H9 (cell line): Measurements from ENCODE around the gene ARHGEF10L. TPM values are rescaled to one million over a fixed set of nuclear protein-coding genes. Genes with fewer than 3 reads are reported as not detected.

ENCODE experiments used
- DNase-seq: peaks from one replicate; pipeline ENCODE4 v3.0.0-alpha.2; 2017
- H2AFZ ChIP-seq: one replicate; pipeline ENCODE4 v1.6.1; 2013; ENCODE audit warnings: mild to moderate bottlenecking, low read length, control low read depth, moderate library complexity
- H2AK5ac ChIP-seq: 2 replicates; pipeline ENCODE4 v1.6.1; 2013; ENCODE audit warnings: low read length, control low read depth, mixed read lengths; ENCODE audit not compliant: insufficient read length
- H2BK120ac ChIP-seq: one replicate; pipeline ENCODE4 v1.6.1; 2013; ENCODE audit warnings: low read depth, mild to moderate bottlenecking, low read length, control low read depth, inconsistent platforms; ENCODE audit not compliant: poor library complexity, severe bottlenecking
- H2BK12ac ChIP-seq: 2 replicates; pipeline ENCODE4 v1.6.1; 2013; ENCODE audit warnings: low read length, control low read depth, mixed read lengths, low read depth; ENCODE audit not compliant: insufficient read length
- H2BK15ac ChIP-seq: 2 replicates; pipeline ENCODE4 v1.6.1; 2013; ENCODE audit warnings: low read depth, low read length, control low read depth
- H2BK20ac ChIP-seq: one replicate; pipeline ENCODE4 v1.6.1; 2013; ENCODE audit warnings: low read depth, mild to moderate bottlenecking, low read length, control low read depth, inconsistent platforms; ENCODE audit not compliant: poor library complexity, severe bottlenecking
- H2BK5ac ChIP-seq: 2 replicates; pipeline ENCODE4 v1.6.1; 2013; ENCODE audit warnings: low read length, control low read depth, mixed read lengths; ENCODE audit not compliant: insufficient read length
- H3K14ac ChIP-seq: 2 replicates; pipeline ENCODE4 v1.6.1; 2013; ENCODE audit warnings: low read length, control low read depth; ENCODE audit not compliant: insufficient read depth
- H3K18ac ChIP-seq: 2 replicates; pipeline ENCODE4 v1.6.1; 2013; ENCODE audit warnings: low read depth, mild to moderate bottlenecking, mixed read lengths, low read length, control low read depth; ENCODE audit not compliant: insufficient read length
- H3K23ac ChIP-seq: 2 replicates; pipeline ENCODE4 v1.6.1; 2013; ENCODE audit warnings: low read length, control low read depth, mixed read lengths, low read depth; ENCODE audit not compliant: insufficient read length
- H3K23me2 ChIP-seq: 2 replicates; pipeline ENCODE4 v1.6.1; 2013; ENCODE audit warnings: low read depth, mild to moderate bottlenecking, mixed read lengths, low read length, control low read depth; ENCODE audit not compliant: insufficient read length, poor library complexity, severe bottlenecking
- H3K27ac ChIP-seq: 2 replicates; pipeline ENCODE4 v1.5.1; 2013; ENCODE audit warnings: low read length, control low read depth, mixed read lengths, low read depth; ENCODE audit not compliant: insufficient read length
- H3K27me3 ChIP-seq: 2 replicates; pipeline ENCODE4 v1.6.1; 2013; ENCODE audit warnings: low read length, control low read depth, inconsistent platforms; ENCODE audit not compliant: insufficient read depth
- H3K4ac ChIP-seq: 2 replicates; pipeline ENCODE4 v1.6.1; 2013; ENCODE audit warnings: low read depth, mild to moderate bottlenecking, control low read depth, inconsistent platforms, low read length, moderate library complexity
- H3K4me1 ChIP-seq: 2 replicates; pipeline ENCODE4 v1.6.1; 2013; ENCODE audit warnings: low read length, control low read depth, inconsistent platforms; ENCODE audit not compliant: insufficient read depth
- H3K4me2 ChIP-seq: 2 replicates; pipeline ENCODE4 v1.6.1; 2013; ENCODE audit warnings: low read length, control low read depth, mixed read lengths; ENCODE audit not compliant: insufficient read length, insufficient read depth
- H3K56ac ChIP-seq: 2 replicates; pipeline ENCODE4 v1.6.1; 2013; ENCODE audit warnings: low read depth, mild to moderate bottlenecking, mixed read lengths, low read length, control low read depth; ENCODE audit not compliant: insufficient read length
- H3K79me1 ChIP-seq: 2 replicates; pipeline ENCODE4 v1.6.1; 2013; ENCODE audit warnings: low read depth, mild to moderate bottlenecking, moderate library complexity, low read length, control low read depth, inconsistent platforms; ENCODE audit not compliant: insufficient read depth, poor library complexity, severe bottlenecking
- H3K79me2 ChIP-seq: 2 replicates; pipeline ENCODE4 v1.6.1; 2013; ENCODE audit warnings: low read length, control low read depth, inconsistent platforms; ENCODE audit not compliant: insufficient read depth
- H3K9ac ChIP-seq: 2 replicates; pipeline ENCODE4 v1.6.1; 2013; ENCODE audit warnings: low read length, control low read depth, mixed read lengths; ENCODE audit not compliant: insufficient read length; ENCODE audit errors: extremely low read depth
- H3K9me3 ChIP-seq: one replicate; pipeline ENCODE4 v1.6.1; 2013; ENCODE audit warnings: low read depth, low read length, inconsistent platforms; ENCODE audit not compliant: control insufficient read depth
- H3T11ph ChIP-seq: one replicate; pipeline ENCODE4 v1.6.1; 2013; ENCODE audit warnings: mild to moderate bottlenecking, low read length, control low read depth, inconsistent platforms
- H4K20me1 ChIP-seq: one replicate; pipeline ENCODE4 v1.6.1; 2013; ENCODE audit not compliant: control insufficient read depth, insufficient read length, insufficient read depth
- H4K5ac ChIP-seq: 2 replicates; pipeline ENCODE4 v1.6.1; 2013; ENCODE audit warnings: low read depth, mild to moderate bottlenecking, mixed read lengths, low read length, control low read depth; ENCODE audit not compliant: insufficient read length
- H4K8ac ChIP-seq: replicated peaks from 2 replicates; pipeline ENCODE4 v1.6.1; 2013; ENCODE audit warnings: low read length, control low read depth, mixed read lengths, low read depth; ENCODE audit not compliant: insufficient read length
- H4K91ac ChIP-seq: 2 replicates; pipeline ENCODE4 v1.6.1; 2013; ENCODE audit warnings: low read depth, mild to moderate bottlenecking, moderate library complexity, mixed read lengths, low read length, control low read depth; ENCODE audit not compliant: insufficient read length
- H3K27ac Mint-ChIP-seq, 3 experiments: 2 replicates in 2 of 3; 3 replicates in 1 of 3; pipeline ENCODE4 v1.8.0; 2020 to 2021; ENCODE audit warnings: mixed read lengths in 3 of 3, mild to moderate bottlenecking in 1 of 3, moderate library complexity in 1 of 3
- H3K27me3 Mint-ChIP-seq: 2 replicates; pipeline ENCODE4 v1.8.0; 2021; ENCODE audit warnings: low read depth, mild to moderate bottlenecking, moderate library complexity, mixed read lengths
- H3K36me3 Mint-ChIP-seq, 3 experiments: 2 replicates in 2 of 3; 3 replicates in 1 of 3; pipeline ENCODE4 v1.8.0; 2020 to 2021; ENCODE audit warnings: low read depth in 3 of 3, mixed read lengths in 3 of 3; ENCODE audit not compliant: insufficient read depth in 1 of 3
- H3K4me1 Mint-ChIP-seq, 2 experiments: 2 replicates each; pipeline ENCODE4 v1.8.0; 2020; ENCODE audit warnings: mixed read lengths in 2 of 2
- H3K4me3 Mint-ChIP-seq, 2 experiments: 2 replicates in 1 of 2; 3 replicates in 1 of 2; pipeline ENCODE4 v1.8.0; 2020 to 2021; ENCODE audit warnings: mild to moderate bottlenecking in 2 of 2, mixed read lengths in 2 of 2, moderate library complexity in 1 of 2
- H3K9me3 Mint-ChIP-seq, 2 experiments: 2 replicates in 1 of 2; 3 replicates in 1 of 2; pipeline ENCODE4 v1.8.0; 2020; ENCODE audit warnings: mild to moderate bottlenecking in 2 of 2, mixed read lengths in 2 of 2, moderate library complexity in 1 of 2
- WGBS: extraction: QIAGEN DNeasy Blood & Tissue Kit; methylation state at CpG from one replicate; pipeline ENCODE4 v1.1.7; 2013; ENCODE audit warnings: missing lambda C conversion rate, low lambda C conversion rate, mixed read lengths; ENCODE audit not compliant: insufficient read length; ENCODE audit errors: extremely low coverage; 5-methylcytosine and 5-hydroxymethylcytosine counted together
- total RNA-seq: library from RNA; stranded (reverse); gene quantifications from 2 replicates; pipeline ENCODE4 v1.2.1, GENCODE V29; 2021
- TF ChIP-seq, protein P1 (sequence below): fragments of 200-600 bp; sonication (generic); conservative IDR thresholded peaks from 3 replicates; pipeline ENCODE4 v1.8.0; 2021; ENCODE audit warnings: antibody characterized with exemption, mild to moderate bottlenecking

The ARHGEF10L gene
- total RNA-seq, 1 experiment from 2014 or later = 20.2 TPM

DNA sequence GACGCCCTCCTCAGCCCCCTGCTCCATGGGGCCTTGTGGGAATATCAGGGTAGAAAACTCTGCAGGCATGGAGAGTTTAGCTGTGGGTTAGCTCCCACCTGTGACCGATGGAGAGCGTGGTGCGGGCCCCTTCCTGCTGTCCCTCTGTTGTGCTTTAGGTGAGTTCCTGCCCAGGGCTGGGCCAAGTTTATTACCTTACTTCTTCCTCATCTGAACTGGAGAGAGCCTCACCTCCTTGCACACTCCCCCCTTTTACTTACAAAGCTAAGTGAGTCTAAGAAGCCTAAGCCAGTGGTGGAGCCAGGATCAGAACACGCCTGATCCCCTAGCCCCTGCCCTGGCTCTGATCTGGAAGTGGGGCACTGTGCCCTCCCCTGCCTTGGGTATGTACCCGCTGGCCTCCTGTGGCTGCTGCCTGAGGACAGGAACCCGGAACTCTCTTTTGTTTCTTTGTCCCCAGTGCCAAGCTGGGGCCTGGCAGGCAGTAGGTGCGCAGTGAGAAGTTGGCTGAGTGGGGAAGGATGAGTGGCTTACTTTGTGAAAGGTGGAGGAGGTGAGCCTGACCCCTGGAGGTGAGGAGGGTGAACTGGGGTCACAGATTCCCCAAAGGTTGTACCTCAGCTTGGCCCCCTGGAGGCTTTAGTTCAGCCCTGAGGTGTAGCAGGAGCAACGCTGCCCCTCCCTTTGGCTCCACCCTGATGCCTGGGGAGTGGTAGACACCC is 32.9 kb downstream of the ARHGEF10L start:
- Histone ChIP-seq H2BK15ac (no peak overlapping the region), H4K91ac (no peak overlapping the region), H3K4ac (no peak overlapping the region), H2AK5ac (no peak overlapping the region), H3K18ac (no peak overlapping the region), H4K5ac (no peak overlapping the region), H3K9ac (no peak overlapping the region), H4K8ac (no peak overlapping the region), H4K20me1 (peaks cover 2% of the 10 kb centered on the region), H2BK12ac (no peak overlapping the region), H3K23ac (no peak overlapping the region), H3K4me2 (no peak overlapping the region), H2BK120ac (no peak overlapping the region), H3K14ac (no peak overlapping the region), H3T11ph (no peak overlapping the region), H3K56ac (no peak overlapping the region), H2AFZ (no peak overlapping the region), H3K23me2 (no peaks in the 10 kb centered on the region), H3K9me3 (no peaks in the 10 kb centered on the region), H3K27ac (no peak overlapping the region), H3K79me1 (no peaks in the 10 kb centered on the region), H3K27me3 (no peaks in the 10 kb centered on the region), H2BK5ac (no peak overlapping the region), H2BK20ac (no peak overlapping the region), H3K79me2 (peaks cover 9% of the 10 kb centered on the region; the same call in 1 of the 2 replicates), H3K4me1 (peaks cover 12% of the 10 kb centered on the region; the same call in 1 of the 2 replicates)
- WGBS = no CpG with 5 or more reads among the region's 9 CpGs
- Mint-ChIP-seq H3K4me1 (peaks cover 72 to 85% of the 10 kb centered on the region in 2 experiments), H3K27me3 (no peaks in the 10 kb centered on the region; the same call in 1 of the 2 replicates), H3K36me3 (no peaks in the 10 kb centered on the region), H3K9me3 (no peaks in the 10 kb centered on the region), H3K27ac (peak overlapping the region; percentile 82 to 94 (median 86); a peak in 5 of 7 replicates), H3K4me3 (peak overlapping the region in 1 of 2 experiments; percentile 67; a peak in 1 of 5 replicates)
- TF ChIP-seq, protein P1, sequence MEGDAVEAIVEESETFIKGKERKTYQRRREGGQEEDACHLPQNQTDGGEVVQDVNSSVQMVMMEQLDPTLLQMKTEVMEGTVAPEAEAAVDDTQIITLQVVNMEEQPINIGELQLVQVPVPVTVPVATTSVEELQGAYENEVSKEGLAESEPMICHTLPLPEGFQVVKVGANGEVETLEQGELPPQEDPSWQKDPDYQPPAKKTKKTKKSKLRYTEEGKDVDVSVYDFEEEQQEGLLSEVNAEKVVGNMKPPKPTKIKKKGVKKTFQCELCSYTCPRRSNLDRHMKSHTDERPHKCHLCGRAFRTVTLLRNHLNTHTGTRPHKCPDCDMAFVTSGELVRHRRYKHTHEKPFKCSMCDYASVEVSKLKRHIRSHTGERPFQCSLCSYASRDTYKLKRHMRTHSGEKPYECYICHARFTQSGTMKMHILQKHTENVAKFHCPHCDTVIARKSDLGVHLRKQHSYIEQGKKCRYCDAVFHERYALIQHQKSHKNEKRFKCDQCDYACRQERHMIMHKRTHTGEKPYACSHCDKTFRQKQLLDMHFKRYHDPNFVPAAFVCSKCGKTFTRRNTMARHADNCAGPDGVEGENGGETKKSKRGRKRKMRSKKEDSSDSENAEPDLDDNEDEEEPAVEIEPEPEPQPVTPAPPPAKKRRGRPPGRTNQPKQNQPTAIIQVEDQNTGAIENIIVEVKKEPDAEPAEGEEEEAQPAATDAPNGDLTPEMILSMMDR = peak; percentile 75
- peak; percentile 73 for DNase-seq
